GM18861 (cell line): ENCODE results near the gene RFPL1.
"Not testable (repeated sequence)": the region's sequence is repeated elsewhere in the genome, so short reads cannot be mapped to it uniquely, and the experiment has no call there.

Experiments
- ATAC-seq: cut with Tn5 transposase; IDR thresholded peaks from one replicate; pipeline ENCODE4 v1.9.1; 2021; ENCODE audit not compliant: unreplicated experiment

RFPL1 gene

DNA sequence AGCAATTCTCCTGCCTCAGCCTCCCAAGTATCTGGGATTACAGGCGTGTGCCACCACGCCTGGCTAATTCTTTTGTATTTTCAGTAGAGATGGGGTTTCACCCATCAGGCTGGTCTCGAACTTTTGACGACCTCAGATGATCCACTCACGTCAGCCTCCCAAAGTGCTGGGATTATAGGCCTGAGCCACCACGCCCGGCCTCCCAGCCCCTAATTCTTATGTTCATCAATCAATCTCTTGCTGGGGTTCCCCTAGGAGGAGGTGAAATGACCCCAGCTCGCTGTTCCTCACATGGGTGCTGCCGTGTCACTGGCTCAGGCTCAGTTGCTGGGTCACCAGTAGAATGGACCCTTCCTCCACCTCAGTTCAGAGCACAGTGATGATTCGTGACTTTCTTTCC lies at the start of gene RFPL1:
RFPL1 (plus strand) TSS at position 301 of the 400 bp plus-strand sequence.
- not testable (repeated sequence) for ATAC-seq

GRCh38 chr22:29388759-29389090 lies 49.7 kb upstream of the RFPL1 start:
- ATAC-seq, result peak; percentile 6

- ATAC-seq, result no peak
Measured at GRCh38 chr22:29390270-29390669, 48.1 kb upstream of the RFPL1 start.

DNA sequence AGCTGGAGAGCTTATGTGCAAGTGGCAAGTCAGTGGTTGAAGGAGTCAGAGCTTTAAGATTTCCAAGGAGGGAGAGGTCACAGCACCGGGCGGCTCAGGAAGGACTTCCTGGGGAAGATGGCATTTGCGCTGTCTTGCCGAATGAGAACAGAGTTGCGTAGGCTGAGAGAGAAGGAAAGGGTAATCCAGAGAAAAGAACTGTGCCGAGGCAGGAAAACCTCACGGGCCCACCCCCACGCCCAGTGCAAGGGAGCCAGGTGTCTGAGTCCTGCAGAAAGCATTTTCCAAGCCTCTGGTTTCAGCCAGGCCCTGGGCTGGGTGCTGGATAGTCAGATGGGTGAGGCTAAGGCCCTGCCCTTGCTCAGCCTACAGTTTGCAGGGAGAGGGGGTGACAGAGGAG lies 46.8 kb upstream of the RFPL1 start:
- ATAC-seq, result no peak

- ATAC-seq, result no peak
Measured at GRCh38 chr22:29393019-29393608, 45.3 kb upstream of the RFPL1 start.

DNA sequence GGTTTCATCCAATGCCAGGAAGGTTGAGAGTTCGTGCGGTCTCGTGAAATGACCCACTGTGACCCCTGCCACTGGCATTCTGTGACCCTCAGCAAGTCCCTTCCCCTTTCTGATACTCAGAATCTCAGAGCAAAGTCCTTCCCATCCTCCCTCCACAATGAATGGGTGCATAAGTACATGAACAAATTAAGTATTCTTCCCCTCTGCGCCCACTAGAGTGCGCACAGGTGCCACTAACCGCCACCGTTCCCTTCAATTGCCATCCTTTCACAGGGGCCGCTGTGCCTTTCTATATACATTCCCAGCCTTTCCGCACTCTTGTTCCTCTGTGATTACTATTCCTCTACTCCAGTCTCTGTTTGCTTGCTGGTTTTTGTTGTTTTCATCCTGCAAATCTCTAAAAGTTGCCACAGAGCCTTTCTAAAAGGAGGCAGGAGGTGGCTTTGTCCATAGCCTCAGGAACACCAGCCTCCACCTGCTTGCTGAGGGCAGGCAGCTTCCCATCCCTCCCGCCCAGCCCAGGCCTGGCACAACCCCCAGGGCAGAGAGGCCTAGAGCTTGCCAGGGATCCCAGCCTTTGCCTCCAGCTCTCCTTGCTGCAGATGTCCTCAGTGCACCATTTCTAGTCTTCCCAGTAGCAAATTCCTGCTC lies 43.3 kb upstream of the RFPL1 start:
- ATAC-seq, result no peak

DNA sequence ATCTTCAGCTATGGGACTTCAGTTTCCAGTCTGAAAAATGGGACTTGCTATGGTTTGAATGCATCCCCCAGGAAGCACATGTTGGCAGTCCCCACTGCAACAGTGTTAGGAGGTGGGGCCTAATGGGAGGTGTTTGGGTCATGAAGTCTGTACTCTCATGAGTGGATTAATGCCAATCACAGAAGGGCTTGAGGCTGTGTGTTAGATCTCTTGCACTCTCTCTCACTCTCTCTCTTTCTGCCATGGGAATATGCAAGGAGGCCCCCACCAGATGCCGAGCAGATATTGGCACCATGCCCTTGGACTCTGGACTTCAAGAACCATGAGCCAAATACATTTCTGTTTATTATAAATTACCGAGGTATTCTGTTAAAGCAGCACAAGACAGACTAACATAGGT lies 42.3 kb upstream of the RFPL1 start:
- no peak for ATAC-seq

GRCh38 chr22:29397791-29398190 lies 40.6 kb upstream of the RFPL1 start:
- ATAC-seq, result no peak

- no peak for ATAC-seq
Measured at GRCh38 chr22:29400576-29400975, 37.8 kb upstream of the RFPL1 start.

DNA sequence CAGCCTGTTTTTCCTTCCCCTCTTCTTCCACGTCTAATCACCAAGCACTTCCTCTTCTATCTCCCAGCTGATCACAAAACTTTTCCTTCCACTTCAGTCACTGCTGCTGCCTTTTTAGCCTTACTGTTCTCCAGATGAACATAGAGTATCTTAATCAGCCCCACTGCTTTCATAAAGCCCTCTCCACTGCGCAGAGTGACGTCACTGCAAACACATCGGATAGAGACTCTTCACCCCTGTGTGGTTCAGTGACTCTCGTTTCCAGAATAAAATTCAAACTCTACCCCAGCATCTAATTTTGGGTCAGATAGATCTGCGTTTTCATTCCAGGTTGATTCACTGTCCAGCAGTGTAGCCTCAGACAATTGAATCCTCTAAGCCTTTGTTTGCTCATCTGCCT lies 36.8 kb upstream of the RFPL1 start:
- not testable (repeated sequence) for ATAC-seq

DNA sequence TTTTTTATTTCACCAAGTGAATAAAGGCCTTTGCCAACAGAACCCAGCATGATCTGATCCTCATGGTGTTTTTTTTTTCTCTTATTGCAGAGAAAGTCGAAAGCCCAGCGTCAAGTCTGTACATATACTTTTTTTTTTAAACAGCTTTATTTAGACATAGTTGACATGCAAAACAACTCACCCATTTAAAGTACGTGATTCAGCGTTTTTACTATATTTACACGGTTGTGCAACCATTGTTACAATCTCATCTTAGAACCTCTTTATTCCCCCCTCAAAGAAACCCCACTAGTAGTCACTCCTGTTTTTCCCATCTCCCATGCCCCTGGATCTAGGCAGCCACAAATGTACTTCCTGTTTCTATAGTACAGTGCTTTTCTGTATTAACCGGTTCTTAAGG lies 29.4 kb upstream of the RFPL1 start:
- no peak for ATAC-seq

DNA sequence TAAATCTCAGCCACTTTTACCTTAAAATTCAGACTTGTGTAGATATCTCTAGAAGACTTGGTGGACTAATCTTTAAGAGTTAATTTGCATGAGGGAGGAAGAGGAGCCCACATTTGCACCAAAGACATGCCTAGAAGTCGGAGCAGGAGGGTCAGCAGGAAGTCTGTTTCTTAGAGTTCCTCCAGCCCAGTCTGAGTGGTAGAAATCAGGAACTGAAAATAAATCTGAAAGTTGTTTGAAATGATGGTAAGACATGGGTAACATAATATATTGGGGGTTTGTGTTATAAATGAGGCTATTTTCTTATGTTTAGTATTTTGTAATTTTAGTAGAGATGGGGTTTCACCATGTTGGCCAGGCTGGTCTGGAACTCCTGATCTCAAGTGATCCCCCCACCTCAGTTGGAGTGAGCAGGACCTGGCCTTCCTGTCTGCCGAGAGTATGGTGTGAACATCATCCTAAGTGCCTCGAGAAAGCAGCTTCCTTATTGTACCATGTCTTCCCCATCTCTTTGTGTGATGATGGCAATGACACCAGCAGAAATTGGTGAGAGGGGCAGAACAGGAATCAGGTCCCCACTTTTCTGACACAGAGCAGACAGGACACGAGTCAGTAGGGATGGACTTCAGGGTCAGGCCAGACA lies 26.7 kb upstream of the RFPL1 start:
- peak; percentile 64 for ATAC-seq

DNA sequence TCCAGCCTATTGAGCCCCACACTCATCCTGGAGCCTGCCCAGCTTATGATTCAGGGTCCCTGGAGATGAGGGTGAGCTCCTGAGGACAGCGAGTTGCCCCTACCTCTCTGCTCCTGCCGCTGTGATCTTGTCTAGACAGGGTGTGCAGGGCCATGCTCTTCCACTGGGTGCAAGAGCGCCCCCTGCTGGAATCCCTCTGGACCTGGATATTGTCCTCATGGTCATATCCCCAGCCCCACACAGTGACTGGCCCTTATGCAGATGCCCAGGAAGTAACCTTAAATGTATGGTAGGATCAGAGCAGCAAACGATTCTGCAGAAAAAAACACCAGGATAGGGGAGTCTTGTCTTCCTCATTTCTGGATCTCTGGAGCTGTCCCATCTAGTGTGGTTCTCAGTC lies 25.6 kb upstream of the RFPL1 start:
- ATAC-seq, result not testable (repeated sequence)

GRCh38 chr22:29414951-29415591 lies 23.3 kb upstream of the RFPL1 start:
- ATAC-seq, result not testable (repeated sequence)

DNA sequence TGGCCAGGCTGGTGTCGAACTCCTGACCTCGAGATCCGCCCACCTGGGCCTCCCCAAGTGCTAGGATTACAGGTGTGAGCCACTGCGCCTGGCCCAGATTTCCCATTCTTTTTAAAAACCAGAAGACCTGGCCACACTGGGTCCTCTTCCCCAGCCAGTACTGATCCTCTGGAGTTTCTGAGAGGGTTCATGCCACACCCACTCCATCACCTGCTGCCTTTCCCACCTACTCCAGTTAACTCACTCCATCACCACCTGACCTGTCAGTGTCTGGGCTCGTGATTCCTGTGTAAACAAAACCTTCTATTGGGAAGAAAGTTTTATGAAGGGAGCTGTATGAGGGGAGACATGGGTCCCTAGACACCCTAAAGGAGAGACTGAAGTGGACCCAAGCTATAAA lies 19.7 kb upstream of the RFPL1 start:
- not testable (repeated sequence) for ATAC-seq

DNA sequence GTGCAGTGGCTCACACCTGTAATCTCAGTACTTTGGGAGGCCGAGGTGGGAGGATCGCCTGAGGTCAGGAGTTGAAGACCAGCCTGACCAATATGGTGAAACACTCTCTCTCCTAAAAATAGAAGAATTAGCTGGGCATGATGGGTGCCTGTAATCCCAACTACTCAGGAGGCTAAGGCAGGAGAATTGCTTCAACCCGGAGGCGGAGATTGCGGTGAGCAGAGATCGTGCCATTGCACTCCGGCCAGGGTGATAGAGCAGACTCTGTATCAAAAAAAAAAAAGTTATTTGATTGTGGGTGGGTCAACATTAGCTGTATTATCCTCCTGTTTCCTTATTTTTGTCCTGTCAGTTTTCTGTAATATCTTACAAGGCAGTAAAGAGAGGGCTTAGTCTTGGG lies 11.9 kb upstream of the RFPL1 start:
- no peak for ATAC-seq

- no peak for ATAC-seq
Measured at GRCh38 chr22:29427176-29427760, 11.1 kb upstream of the RFPL1 start.

GRCh38 chr22:29431986-29432385 lies 6.4 kb upstream of the RFPL1 start:
- no peak for ATAC-seq

DNA sequence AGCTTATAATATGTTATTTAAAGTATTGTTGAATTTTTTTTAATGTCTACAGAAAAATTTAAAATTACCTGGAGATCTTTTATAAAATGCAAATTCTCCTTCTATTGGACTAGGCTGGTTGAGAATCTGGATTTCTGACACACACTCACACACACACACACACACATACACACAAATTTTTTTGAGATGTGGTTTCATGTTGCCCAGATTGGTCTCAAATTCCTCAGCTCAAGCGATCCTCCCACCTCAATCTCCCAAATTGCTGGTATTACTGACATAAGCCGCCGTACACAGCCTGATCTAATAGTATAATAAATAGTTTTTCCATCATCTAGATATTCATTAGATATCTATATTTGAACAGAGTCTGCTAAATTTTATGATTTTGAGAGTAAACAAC lies 4.5 kb upstream of the RFPL1 start:
- no peak for ATAC-seq

- ATAC-seq, result no peak
Measured at GRCh38 chr22:29434288-29434687, 4.1 kb upstream of the RFPL1 start.

DNA sequence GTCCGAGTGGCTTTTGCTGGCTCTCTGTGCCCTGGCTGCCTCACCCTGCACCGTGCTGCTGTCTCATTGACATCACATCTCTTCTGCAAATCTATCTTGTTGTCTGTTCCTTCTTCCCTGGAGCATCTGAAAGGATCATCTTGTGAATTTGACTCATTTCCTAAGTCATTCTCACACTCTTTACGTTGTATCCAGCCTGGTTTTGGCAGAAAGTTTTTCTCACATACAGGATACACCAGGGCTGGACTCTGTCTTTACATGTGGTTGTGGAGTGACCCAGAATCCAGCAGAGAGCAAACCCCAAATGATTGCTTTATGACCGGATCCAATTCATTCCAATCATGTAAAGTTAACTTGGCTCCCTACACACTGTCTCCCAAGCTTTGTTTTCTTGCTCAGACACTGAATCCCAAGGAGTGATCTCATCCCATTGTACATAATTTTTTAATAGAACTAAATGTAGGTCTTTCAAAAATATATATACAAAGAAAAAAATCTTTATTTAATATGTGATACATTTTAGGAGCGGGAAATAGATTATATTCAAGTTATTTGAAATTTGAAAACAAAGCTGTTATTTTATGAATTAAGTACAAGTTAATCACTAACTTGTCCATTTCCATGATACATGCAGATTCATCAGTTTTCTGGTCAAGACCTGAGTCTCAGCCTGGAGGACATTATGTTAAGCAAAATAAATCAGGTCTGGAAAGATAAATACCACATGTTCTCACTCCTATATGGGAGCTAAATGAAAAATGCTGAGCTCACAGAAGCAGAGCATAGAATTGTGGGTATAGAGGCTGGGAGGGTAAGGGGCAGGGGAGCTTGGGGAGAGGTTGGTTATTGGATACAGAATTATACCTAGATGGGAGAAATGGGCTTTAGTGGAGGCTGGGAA lies 2.9 kb upstream of the RFPL1 start:
- ATAC-seq, result no peak
